NCI-H1436 treated with DMSO at 0.1 percent for 48 hours (cell line): ENCODE results near the gene BIK.
"Not testable (repeated sequence)": the region's sequence is repeated elsewhere in the genome, so short reads cannot be mapped to it uniquely, and the experiment has no call there.

Source experiments
- DNase-seq: peaks from one replicate; lab custom pipeline; 2025; lab: John Stamatoyannopoulos, UW

The BIK gene

GRCh38 chr22:43104950-43105349 is 5.6 kb upstream of the BIK start:
- not testable (repeated sequence) for DNase-seq

DNA sequence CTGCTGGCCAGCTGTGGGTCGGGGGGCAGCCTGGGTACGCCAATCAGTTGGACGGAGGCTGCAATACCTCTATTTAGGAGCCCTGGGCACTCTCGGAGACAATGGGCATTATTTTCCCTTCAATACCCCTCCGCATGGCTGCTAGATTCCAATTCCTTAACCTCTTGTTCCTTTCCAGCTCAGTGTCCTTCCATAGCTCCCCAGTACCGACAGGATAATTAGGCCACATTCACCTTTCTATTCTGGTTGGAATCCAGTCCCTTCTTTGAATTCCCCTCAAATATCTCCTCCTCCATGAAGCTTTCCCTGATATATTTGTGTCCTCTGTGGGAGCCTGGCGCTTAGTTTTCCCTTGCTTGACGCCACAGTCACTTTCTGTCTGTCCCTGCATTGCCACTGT is 4.2 kb upstream of the BIK start:
- no peak for DNase-seq

- DNase-seq, result no peak
Observed at GRCh38 chr22:43109511-43109910, 1.0 kb upstream of the BIK start.

- DNase-seq, result no peak
Observed at GRCh38 chr22:43109921-43110443, 568 bp upstream of the BIK start.

GRCh38 chr22:43110927-43111623 is 525 bp downstream of the BIK start:
- DNase-seq, result no peak

GRCh38 chr22:43113526-43114251 is 3.1 kb downstream of the BIK start:
- DNase-seq, result no peak

DNA sequence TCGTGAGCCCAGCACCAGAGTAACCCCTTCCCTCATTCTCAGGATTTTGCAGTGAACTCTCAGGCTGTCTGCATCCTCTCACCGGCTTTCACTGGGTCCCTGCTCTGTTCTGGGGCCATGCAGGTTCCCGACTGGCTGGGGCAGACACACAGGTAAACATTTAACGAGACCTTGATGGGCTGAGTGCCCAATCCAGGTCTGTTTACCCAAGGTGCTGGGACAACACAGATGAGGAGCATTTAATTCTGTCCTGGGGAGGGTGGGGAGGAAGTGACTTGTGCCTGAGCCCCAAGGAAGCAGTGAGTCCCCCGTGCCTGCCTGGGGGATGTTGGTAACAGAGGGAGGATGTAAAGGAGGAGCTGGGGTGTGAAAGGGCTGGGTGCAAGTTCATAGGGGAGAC is 4.4 kb downstream of the BIK start:
- no peak for DNase-seq

- no peak for DNase-seq
Observed at GRCh38 chr22:43116932-43117331, 6.4 kb downstream of the BIK start.

- DNase-seq, result no peak
Observed at GRCh38 chr22:43118024-43118849, 7.7 kb downstream of the BIK start.

GRCh38 chr22:43118953-43119458 is 8.5 kb downstream of the BIK start:
- no peak for DNase-seq

DNA sequence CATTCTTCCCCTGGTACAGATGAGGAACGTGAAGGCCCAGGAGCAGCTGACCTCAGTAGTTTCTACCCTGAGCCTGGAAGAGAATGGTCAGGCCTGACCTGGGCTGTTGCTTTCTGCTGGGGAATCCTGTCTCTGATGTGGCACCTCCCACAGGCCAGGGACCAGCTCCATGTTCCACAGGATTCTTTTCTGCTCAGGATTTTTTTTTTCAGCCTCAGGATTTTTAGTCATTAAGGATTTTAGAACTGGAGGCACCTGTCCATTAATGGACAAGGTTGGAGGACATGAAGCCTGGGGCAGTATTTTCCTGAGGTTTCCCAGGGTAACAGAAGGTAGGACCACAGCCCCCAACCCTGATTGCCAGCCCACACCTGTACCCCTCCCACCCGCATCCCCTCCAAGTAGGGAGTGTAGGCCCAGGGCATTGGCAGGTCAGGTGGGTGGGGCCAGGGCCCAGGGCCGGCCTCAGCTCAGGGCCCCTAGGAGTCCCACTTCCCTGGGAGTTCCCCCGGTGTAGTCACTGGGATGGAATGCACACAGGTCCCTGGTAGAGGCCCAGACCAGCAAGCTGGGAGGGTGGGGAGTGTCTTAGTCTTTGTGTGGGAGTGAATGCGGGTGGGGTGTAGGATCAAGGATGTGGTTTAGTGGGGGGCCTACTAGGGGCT is 16.1 kb downstream of the BIK start:
- no peak for DNase-seq

- no peak for DNase-seq
Observed at GRCh38 chr22:43127166-43127908, 16.8 kb downstream of the BIK start.

DNA sequence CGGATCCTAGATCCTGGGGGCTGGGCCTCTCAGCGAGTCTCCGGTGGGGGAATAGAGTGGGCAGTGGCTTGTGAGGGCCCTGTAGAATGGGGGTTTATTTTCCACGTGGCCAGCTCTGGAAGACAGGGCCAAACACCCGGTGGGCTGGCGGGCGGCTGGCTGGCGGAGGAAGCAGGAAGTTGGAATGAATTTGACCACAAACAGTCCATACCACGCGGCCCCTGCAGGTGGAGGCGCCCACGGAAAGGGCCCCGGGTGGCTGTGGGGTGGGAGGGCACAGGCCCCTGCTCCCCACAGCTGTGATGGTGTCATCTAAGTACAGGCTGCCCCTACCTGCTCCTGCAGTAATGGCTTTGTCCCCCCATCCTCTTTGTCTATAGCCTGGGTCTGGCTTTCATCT is 17.6 kb downstream of the BIK start:
- DNase-seq, result no peak

DNA sequence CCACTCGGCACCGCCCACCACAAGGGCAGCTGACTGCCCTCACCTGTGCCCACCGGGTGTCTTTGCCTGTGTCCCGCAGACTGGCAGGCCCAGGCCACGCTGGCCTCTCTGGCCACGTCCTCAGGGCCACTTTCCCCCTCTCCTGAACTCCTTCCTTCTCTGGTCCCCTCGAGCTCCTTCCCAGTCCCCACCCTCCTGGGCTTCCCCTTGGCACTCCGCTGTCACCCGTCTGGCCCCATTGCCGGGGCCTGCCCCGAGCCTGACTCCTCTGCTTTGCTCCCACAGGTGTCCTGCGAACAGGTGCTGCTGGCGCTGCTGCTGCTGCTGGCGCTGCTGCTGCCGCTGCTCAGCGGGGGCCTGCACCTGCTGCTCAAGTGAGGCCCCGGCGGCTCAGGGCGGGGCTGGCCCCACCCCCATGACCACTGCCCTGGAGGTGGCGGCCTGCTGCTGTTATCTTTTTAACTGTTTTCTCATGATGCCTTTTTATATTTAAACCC is 18.4 kb downstream of the BIK start:
- no peak for DNase-seq

GRCh38 chr22:43129426-43130425 is 19.2 kb downstream of the BIK start:
- no peak for DNase-seq

DNA sequence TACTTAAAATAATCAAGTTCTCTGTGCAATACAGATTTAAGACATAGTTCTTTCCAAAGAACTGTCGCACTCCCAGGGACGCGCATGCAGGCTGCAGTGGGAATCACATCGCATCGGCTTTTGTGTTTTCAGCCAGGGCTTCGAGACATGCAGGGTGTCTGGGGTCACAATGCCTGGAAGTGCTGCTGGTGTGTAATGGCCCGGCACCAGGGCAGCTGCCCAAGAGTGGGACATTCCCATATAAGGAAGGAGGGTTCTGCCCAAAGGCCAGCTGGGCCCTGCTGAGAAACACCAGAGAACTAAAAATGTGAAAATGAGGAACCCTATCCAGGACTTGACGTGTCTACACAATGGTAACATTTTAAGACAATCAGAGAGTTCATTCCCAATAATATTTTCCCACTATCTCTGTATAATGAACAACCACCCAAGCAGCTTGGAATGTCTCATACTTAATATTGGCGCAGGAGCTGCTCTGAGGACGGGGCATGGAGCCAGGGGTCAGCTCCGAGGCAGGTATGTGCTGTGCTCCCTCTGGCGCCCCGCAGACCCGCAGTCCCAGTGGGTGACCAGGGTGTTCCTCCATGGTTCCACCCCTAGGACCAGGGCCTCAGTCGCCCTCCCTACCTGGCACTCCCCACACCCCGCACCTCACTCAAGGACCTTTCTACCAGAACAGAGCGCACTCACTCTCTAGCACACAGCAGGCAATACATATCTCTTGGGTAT is 21.4 kb downstream of the BIK start:
- no peak for DNase-seq

DNA sequence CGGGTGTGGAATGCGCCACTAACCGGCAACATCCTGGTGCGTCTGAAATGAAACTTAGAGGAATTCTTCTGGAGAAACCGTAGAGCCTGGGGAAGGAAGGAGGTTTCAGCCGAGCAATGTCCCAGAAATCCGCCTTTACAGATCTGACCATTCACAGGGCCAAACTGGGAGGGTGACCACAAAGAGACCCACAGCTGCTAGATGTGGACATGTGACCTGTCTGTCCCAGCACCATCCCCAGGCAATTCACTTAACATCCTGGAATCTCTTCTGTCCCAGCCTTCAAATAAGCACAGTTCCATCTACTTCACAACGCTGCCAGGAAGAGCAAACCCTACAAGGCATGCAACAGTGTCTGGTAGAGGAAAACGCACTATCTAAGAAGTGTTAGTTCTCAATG is 22.9 kb downstream of the BIK start:
- no peak for DNase-seq

GRCh38 chr22:43134553-43134952 is 24.0 kb downstream of the BIK start:
- DNase-seq, result no peak

- no peak for DNase-seq
Observed at GRCh38 chr22:43135565-43135964, 25.0 kb downstream of the BIK start.
